Bronchial epithelial cell (primary cell): ENCODE results near the gene DUSP14. TPM values are rescaled to one million over a fixed set of nuclear protein-coding genes. Genes with fewer than 3 reads are reported as not detected.
"Not testable (repeated sequence)": the region's sequence is repeated elsewhere in the genome, so short reads cannot be mapped to it uniquely, and the experiment has no call there.

Source experiments
- DNase-seq: peaks from one replicate; pipeline ENCODE4 v3.0.0-alpha.2; 2010; ENCODE audit warnings: low read depth
- FAIRE-seq: peaks from 2 replicates; lab custom pipeline; 2011; peaks lifted over from hg19 to GRCh38; lab: Jason Lieb, UNC
- H3K27me3 ChIP-seq: 2 replicates; pipeline ENCODE4 v1.5.1; 2011; ENCODE audit warnings: low read length; ENCODE audit not compliant: control insufficient read depth, insufficient read depth
- H3K36me3 ChIP-seq: 2 replicates; pipeline ENCODE4 v1.5.1; 2011; ENCODE audit warnings: low read length; ENCODE audit not compliant: control insufficient read depth, insufficient read depth
- H3K4me3 ChIP-seq: 2 replicates; pipeline ENCODE4 v1.5.1; 2011; ENCODE audit warnings: mild to moderate bottlenecking, low read depth, low read length, control low read depth
- total RNA-seq: library from RNA; depleted of rRNA; stranded (reverse); fragments of >200 nt; gene quantifications from 2 replicates; pipeline ENCODE4 v1.2.1, GENCODE V29; 2014
- TF ChIP-seq, protein P1 (sequence below): IDR thresholded peaks from 2 replicates; pipeline ENCODE4 v1.5.1; 2011; ENCODE audit warnings: mild to moderate bottlenecking, moderate library complexity, low read length, control low read depth, inconsistent platforms; ENCODE audit not compliant: insufficient read depth, severe bottlenecking

Gene DUSP14
- total RNA-seq, 1 donor from 2014 or later = 68.4 TPM

DNA sequence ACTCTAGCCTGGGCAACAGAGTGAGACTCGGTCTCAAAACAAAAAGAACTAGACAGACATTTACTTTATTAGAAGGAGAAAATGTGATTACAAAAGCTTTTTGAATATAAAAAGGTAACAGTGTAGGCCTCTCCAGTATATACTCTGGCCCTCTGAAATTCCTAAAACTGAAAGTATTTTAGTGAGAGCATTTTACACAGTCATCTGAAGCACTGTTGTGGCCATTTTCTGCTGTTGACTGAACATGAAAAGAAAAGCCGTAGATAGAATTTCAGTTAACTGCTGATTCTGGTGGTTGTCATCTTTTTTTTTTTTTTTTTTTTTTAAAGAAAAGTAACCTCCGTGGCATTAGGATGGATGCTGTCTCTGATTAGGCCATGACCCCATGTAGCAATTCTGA, 15.6 kb downstream of the DUSP14 start:
- Histone ChIP-seq H3K27me3 (no peaks in the 10 kb centered on the region), H3K4me3 (no peak overlapping the region), H3K36me3 (peaks cover 11% of the 10 kb centered on the region)
- DNase-seq (no peak), FAIRE-seq (no peak)
- TF ChIP-seq, protein P1, sequence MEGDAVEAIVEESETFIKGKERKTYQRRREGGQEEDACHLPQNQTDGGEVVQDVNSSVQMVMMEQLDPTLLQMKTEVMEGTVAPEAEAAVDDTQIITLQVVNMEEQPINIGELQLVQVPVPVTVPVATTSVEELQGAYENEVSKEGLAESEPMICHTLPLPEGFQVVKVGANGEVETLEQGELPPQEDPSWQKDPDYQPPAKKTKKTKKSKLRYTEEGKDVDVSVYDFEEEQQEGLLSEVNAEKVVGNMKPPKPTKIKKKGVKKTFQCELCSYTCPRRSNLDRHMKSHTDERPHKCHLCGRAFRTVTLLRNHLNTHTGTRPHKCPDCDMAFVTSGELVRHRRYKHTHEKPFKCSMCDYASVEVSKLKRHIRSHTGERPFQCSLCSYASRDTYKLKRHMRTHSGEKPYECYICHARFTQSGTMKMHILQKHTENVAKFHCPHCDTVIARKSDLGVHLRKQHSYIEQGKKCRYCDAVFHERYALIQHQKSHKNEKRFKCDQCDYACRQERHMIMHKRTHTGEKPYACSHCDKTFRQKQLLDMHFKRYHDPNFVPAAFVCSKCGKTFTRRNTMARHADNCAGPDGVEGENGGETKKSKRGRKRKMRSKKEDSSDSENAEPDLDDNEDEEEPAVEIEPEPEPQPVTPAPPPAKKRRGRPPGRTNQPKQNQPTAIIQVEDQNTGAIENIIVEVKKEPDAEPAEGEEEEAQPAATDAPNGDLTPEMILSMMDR = no peak

DNA sequence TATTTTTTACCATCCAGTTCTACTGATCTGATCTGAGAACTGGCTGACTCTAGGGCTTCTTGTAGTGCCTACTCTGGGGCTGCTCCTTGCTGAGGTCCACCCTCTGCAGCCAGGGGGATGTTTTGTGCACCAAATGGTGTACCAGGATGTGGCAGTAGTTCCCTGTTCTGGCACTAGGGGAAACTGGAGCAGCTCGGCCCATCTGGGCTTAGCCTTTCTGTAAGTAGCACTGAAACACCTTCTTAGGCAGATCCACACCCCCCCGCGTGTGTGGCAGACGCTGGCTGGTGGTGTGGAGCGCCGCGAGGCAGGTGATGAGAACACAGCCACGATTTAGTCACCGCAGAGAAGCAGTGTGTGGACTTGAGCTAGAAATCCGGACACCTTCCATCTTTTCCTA, 17.0 kb downstream of the DUSP14 start:
- DNase-seq = peak; percentile 26
- no peak overlapping the region for H3K4me3 ChIP-seq
- FAIRE-seq = no peak
- TF ChIP-seq, protein P1 = peak; percentile 52
- H3K27me3 ChIP-seq = no peaks in the 10 kb centered on the region
- H3K36me3 ChIP-seq = peaks cover 13% of the 10 kb centered on the region

DNA sequence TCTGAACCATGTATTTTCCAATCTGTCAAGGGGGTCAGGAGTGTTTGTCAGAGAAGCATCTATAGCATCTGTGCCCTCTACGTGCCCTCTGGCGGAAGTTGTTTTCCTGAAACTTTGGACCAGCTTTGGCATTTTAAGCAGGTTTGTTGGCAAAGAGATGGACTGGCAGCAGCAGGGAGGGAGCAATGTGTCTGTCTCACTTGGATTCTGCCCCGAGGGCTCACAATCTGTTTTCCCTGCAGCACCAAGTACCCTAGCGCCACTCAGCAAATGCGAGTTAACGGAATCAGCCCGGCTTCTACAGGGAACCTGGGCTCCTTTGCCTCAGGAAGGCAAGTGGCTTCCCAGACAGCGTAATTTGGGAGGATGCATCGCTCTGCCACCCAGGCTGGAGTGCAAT, 17.4 kb downstream of the DUSP14 start:
- TF ChIP-seq, protein P1 = no peak
- DNase-seq = no peak
- FAIRE-seq = no peak
- Histone ChIP-seq H3K36me3 (peaks cover 15% of the 10 kb centered on the region), H3K4me3 (no peak overlapping the region), H3K27me3 (no peaks in the 10 kb centered on the region)

DNA sequence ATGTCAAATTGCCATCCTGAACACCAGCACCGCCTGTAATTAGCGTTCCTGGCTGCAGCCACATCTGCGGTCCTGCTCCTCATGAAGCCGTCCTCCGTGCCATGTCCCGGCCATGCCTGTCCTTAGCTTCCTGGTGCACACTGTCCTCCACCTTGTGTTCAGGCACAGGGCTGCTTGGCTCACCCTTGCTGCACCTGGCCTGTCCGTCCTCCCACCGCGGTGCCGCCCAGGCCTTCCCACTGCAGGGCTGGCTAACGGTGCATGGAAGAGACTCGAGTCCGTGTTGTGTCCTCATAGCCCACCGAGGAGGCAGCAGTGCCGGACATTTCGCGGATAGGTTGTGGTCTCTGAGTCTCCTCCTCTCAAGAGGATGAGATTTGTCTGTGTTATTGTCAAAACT, 20.4 kb downstream of the DUSP14 start:
- TF ChIP-seq, protein P1 = no peak
- DNase-seq = no peak
- Histone ChIP-seq H3K27me3 (no peaks in the 10 kb centered on the region), H3K4me3 (no peak overlapping the region), H3K36me3 (peaks cover 19% of the 10 kb centered on the region)
- FAIRE-seq = no peak

DNA sequence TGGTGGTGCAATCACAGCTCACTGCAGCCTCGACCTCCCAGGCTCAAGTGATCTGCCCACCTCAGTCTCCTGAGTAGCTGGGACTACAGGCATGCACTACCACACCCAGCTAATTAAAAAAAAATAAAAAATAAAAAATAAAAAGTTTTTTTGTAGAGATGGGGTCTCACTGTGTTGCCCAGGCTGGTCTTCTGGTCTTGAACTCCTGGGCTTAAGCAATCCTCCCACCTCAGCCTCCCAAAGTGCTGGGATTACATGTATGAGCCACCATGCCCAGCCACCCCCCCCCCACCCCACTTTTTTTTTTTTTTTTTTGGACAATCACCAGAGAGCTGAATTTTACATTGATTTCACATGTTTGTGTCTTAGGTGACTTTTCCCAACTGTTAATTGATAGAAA, 22.0 kb downstream of the DUSP14 start:
- not testable (repeated sequence) for H3K4me3 ChIP-seq, H3K27me3 ChIP-seq, DNase-seq, FAIRE-seq
- H3K36me3 ChIP-seq = peaks cover 17% of the 10 kb centered on the region

DNA sequence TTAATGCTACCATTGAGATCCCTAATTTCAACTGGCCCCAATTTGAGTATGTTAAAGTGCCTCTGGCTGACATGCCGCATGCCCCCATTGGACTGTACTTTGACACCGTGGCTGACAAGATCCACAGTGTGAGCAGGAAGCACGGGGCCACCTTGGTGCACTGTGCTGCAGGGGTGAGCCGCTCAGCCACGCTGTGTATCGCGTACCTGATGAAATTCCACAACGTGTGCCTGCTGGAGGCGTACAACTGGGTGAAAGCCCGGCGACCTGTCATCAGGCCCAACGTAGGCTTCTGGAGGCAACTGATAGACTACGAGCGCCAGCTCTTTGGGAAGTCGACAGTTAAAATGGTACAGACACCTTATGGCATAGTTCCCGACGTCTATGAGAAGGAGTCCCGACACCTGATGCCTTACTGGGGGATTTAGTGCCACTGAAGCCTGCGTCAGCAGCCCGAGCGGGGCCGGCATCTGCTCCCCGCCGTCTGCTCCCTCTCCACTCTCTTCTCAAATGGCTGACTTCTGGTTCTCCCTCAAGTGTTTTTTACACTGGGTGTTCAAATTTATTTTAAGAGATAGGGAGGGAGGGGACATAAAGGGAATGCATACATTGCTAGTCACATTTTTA, 22.9 kb downstream of the DUSP14 start:
- FAIRE-seq (no peak), DNase-seq (no peak)
- H3K36me3 ChIP-seq = peaks cover 16% of the 10 kb centered on the region
- no peaks in the 10 kb centered on the region for H3K27me3 ChIP-seq
- TF ChIP-seq, protein P1 = no peak
- H3K4me3 ChIP-seq = no peak overlapping the region
